H9 (cell line): ENCODE measurements around the gene YBEY. TPM values are rescaled to one million over a fixed set of nuclear protein-coding genes. Genes with fewer than 3 reads are reported as not detected.
A peak's percentile ranks its signal among the peaks of the same experiment; 100 is the strongest.

ENCODE experiments used
- DNase-seq: peaks from one replicate; pipeline ENCODE4 v3.0.0-alpha.2; 2017
- H2AFZ ChIP-seq: one replicate; pipeline ENCODE4 v1.6.1; 2013; ENCODE audit warnings: mild to moderate bottlenecking, low read length, control low read depth, moderate library complexity
- H2AK5ac ChIP-seq: 2 replicates; pipeline ENCODE4 v1.6.1; 2013; ENCODE audit warnings: low read length, control low read depth, mixed read lengths; ENCODE audit not compliant: insufficient read length
- H2BK120ac ChIP-seq: one replicate; pipeline ENCODE4 v1.6.1; 2013; ENCODE audit warnings: low read depth, mild to moderate bottlenecking, low read length, control low read depth, inconsistent platforms; ENCODE audit not compliant: poor library complexity, severe bottlenecking
- H2BK12ac ChIP-seq: 2 replicates; pipeline ENCODE4 v1.6.1; 2013; ENCODE audit warnings: low read length, control low read depth, mixed read lengths, low read depth; ENCODE audit not compliant: insufficient read length
- H2BK15ac ChIP-seq: 2 replicates; pipeline ENCODE4 v1.6.1; 2013; ENCODE audit warnings: low read depth, low read length, control low read depth
- H2BK20ac ChIP-seq: one replicate; pipeline ENCODE4 v1.6.1; 2013; ENCODE audit warnings: low read depth, mild to moderate bottlenecking, low read length, control low read depth, inconsistent platforms; ENCODE audit not compliant: poor library complexity, severe bottlenecking
- H2BK5ac ChIP-seq: 2 replicates; pipeline ENCODE4 v1.6.1; 2013; ENCODE audit warnings: low read length, control low read depth, mixed read lengths; ENCODE audit not compliant: insufficient read length
- H3K14ac ChIP-seq: 2 replicates; pipeline ENCODE4 v1.6.1; 2013; ENCODE audit warnings: low read length, control low read depth; ENCODE audit not compliant: insufficient read depth
- H3K18ac ChIP-seq: 2 replicates; pipeline ENCODE4 v1.6.1; 2013; ENCODE audit warnings: low read depth, mild to moderate bottlenecking, mixed read lengths, low read length, control low read depth; ENCODE audit not compliant: insufficient read length
- H3K23ac ChIP-seq: 2 replicates; pipeline ENCODE4 v1.6.1; 2013; ENCODE audit warnings: low read length, control low read depth, mixed read lengths, low read depth; ENCODE audit not compliant: insufficient read length
- H3K23me2 ChIP-seq: 2 replicates; pipeline ENCODE4 v1.6.1; 2013; ENCODE audit warnings: low read depth, mild to moderate bottlenecking, mixed read lengths, low read length, control low read depth; ENCODE audit not compliant: insufficient read length, poor library complexity, severe bottlenecking
- H3K27ac ChIP-seq: 2 replicates; pipeline ENCODE4 v1.5.1; 2013; ENCODE audit warnings: low read length, control low read depth, mixed read lengths, low read depth; ENCODE audit not compliant: insufficient read length
- H3K27me3 ChIP-seq: 2 replicates; pipeline ENCODE4 v1.6.1; 2013; ENCODE audit warnings: low read length, control low read depth, inconsistent platforms; ENCODE audit not compliant: insufficient read depth
- H3K4ac ChIP-seq: 2 replicates; pipeline ENCODE4 v1.6.1; 2013; ENCODE audit warnings: low read depth, mild to moderate bottlenecking, control low read depth, inconsistent platforms, low read length, moderate library complexity
- H3K4me1 ChIP-seq: 2 replicates; pipeline ENCODE4 v1.6.1; 2013; ENCODE audit warnings: low read length, control low read depth, inconsistent platforms; ENCODE audit not compliant: insufficient read depth
- H3K4me2 ChIP-seq: 2 replicates; pipeline ENCODE4 v1.6.1; 2013; ENCODE audit warnings: low read length, control low read depth, mixed read lengths; ENCODE audit not compliant: insufficient read length, insufficient read depth
- H3K56ac ChIP-seq: 2 replicates; pipeline ENCODE4 v1.6.1; 2013; ENCODE audit warnings: low read depth, mild to moderate bottlenecking, mixed read lengths, low read length, control low read depth; ENCODE audit not compliant: insufficient read length
- H3K79me1 ChIP-seq: 2 replicates; pipeline ENCODE4 v1.6.1; 2013; ENCODE audit warnings: low read depth, mild to moderate bottlenecking, moderate library complexity, low read length, control low read depth, inconsistent platforms; ENCODE audit not compliant: insufficient read depth, poor library complexity, severe bottlenecking
- H3K79me2 ChIP-seq: 2 replicates; pipeline ENCODE4 v1.6.1; 2013; ENCODE audit warnings: low read length, control low read depth, inconsistent platforms; ENCODE audit not compliant: insufficient read depth
- H3K9ac ChIP-seq: 2 replicates; pipeline ENCODE4 v1.6.1; 2013; ENCODE audit warnings: low read length, control low read depth, mixed read lengths; ENCODE audit not compliant: insufficient read length; ENCODE audit errors: extremely low read depth
- H3K9me3 ChIP-seq: one replicate; pipeline ENCODE4 v1.6.1; 2013; ENCODE audit warnings: low read depth, low read length, inconsistent platforms; ENCODE audit not compliant: control insufficient read depth
- H3T11ph ChIP-seq: one replicate; pipeline ENCODE4 v1.6.1; 2013; ENCODE audit warnings: mild to moderate bottlenecking, low read length, control low read depth, inconsistent platforms
- H4K20me1 ChIP-seq: one replicate; pipeline ENCODE4 v1.6.1; 2013; ENCODE audit not compliant: control insufficient read depth, insufficient read length, insufficient read depth
- H4K5ac ChIP-seq: 2 replicates; pipeline ENCODE4 v1.6.1; 2013; ENCODE audit warnings: low read depth, mild to moderate bottlenecking, mixed read lengths, low read length, control low read depth; ENCODE audit not compliant: insufficient read length
- H4K8ac ChIP-seq: replicated peaks from 2 replicates; pipeline ENCODE4 v1.6.1; 2013; ENCODE audit warnings: low read length, control low read depth, mixed read lengths, low read depth; ENCODE audit not compliant: insufficient read length
- H4K91ac ChIP-seq: 2 replicates; pipeline ENCODE4 v1.6.1; 2013; ENCODE audit warnings: low read depth, mild to moderate bottlenecking, moderate library complexity, mixed read lengths, low read length, control low read depth; ENCODE audit not compliant: insufficient read length
- H3K27ac Mint-ChIP-seq, 3 experiments: 2 replicates in 2 of 3; 3 replicates in 1 of 3; pipeline ENCODE4 v1.8.0; 2020 to 2021; ENCODE audit warnings: mixed read lengths in 3 of 3, mild to moderate bottlenecking in 1 of 3, moderate library complexity in 1 of 3
- H3K27me3 Mint-ChIP-seq: 2 replicates; pipeline ENCODE4 v1.8.0; 2021; ENCODE audit warnings: low read depth, mild to moderate bottlenecking, moderate library complexity, mixed read lengths
- H3K36me3 Mint-ChIP-seq, 3 experiments: 2 replicates in 2 of 3; 3 replicates in 1 of 3; pipeline ENCODE4 v1.8.0; 2020 to 2021; ENCODE audit warnings: low read depth in 3 of 3, mixed read lengths in 3 of 3; ENCODE audit not compliant: insufficient read depth in 1 of 3
- H3K4me1 Mint-ChIP-seq, 2 experiments: 2 replicates each; pipeline ENCODE4 v1.8.0; 2020; ENCODE audit warnings: mixed read lengths in 2 of 2
- H3K4me3 Mint-ChIP-seq, 2 experiments: 2 replicates in 1 of 2; 3 replicates in 1 of 2; pipeline ENCODE4 v1.8.0; 2020 to 2021; ENCODE audit warnings: mild to moderate bottlenecking in 2 of 2, mixed read lengths in 2 of 2, moderate library complexity in 1 of 2
- H3K9me3 Mint-ChIP-seq, 2 experiments: 2 replicates in 1 of 2; 3 replicates in 1 of 2; pipeline ENCODE4 v1.8.0; 2020; ENCODE audit warnings: mild to moderate bottlenecking in 2 of 2, mixed read lengths in 2 of 2, moderate library complexity in 1 of 2
- WGBS: extraction: QIAGEN DNeasy Blood & Tissue Kit; methylation state at CpG from one replicate; pipeline ENCODE4 v1.1.7; 2013; ENCODE audit warnings: missing lambda C conversion rate, low lambda C conversion rate, mixed read lengths; ENCODE audit not compliant: insufficient read length; ENCODE audit errors: extremely low coverage; 5-methylcytosine and 5-hydroxymethylcytosine counted together
- total RNA-seq: library from RNA; stranded (reverse); gene quantifications from 2 replicates; pipeline ENCODE4 v1.2.1, GENCODE V29; 2021
- TF ChIP-seq, protein P1 (sequence below): fragments of 200-600 bp; sonication (generic); conservative IDR thresholded peaks from 3 replicates; pipeline ENCODE4 v1.8.0; 2021; ENCODE audit warnings: antibody characterized with exemption, mild to moderate bottlenecking

Gene YBEY
- total RNA-seq, 1 experiment from 2014 or later: 26.2 TPM

DNA sequence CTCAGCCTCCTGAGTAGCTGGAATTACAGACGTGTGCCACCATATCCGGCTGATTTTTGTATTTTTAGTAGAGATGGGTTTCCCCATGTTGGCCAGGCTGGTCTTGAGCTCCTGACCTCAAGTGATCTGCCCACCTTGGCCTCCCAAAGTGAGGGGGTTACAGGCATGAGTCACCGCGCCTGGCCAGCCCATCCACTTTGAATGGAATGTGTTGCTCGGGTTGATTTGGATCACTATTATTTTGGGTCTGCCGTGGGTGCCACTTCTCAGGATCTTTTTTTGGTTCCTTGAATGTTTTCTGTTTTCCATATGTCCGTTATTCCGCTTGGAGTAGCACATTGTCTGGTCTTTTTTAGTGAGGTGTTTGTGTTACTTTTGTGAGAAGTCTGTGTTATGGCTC lies 54.9 kb downstream of the YBEY start:
- Histone ChIP-seq H3K4me1 (no peaks in the 10 kb centered on the region), H3T11ph (no peak overlapping the region), H4K91ac (no peak overlapping the region), H3K79me1 (peaks cover 7% of the 10 kb centered on the region), H2BK12ac (no peak overlapping the region), H2AFZ (no peak overlapping the region), H3K79me2 (no peaks in the 10 kb centered on the region), H3K14ac (no peak overlapping the region), H3K9ac (no peak overlapping the region), H3K23me2 (no peaks in the 10 kb centered on the region), H4K8ac (no peak overlapping the region), H2BK120ac (no peak overlapping the region), H2BK15ac (no peak overlapping the region), H3K9me3 (no peaks in the 10 kb centered on the region), H3K18ac (no peak overlapping the region), H2BK20ac (no peak overlapping the region), H4K20me1 (no peaks in the 10 kb centered on the region), H3K23ac (no peak overlapping the region), H3K56ac (no peak overlapping the region), H2BK5ac (no peak overlapping the region), H2AK5ac (no peak overlapping the region), H3K27ac (no peak overlapping the region), H4K5ac (no peak overlapping the region), H3K27me3 (no peaks in the 10 kb centered on the region), H3K4ac (no peak overlapping the region), H3K4me2 (no peak overlapping the region)
- DNase-seq: no peak
- Mint-ChIP-seq H3K36me3 (peaks cover 36 to 66% (median 59%) of the 10 kb centered on the region in 3 experiments), H3K27me3 (no peaks in the 10 kb centered on the region), H3K4me1 (no peaks in the 10 kb centered on the region), H3K27ac (peak overlapping the region in 1 of 3 experiments; percentile 83; a peak in 2 of 7 replicates), H3K9me3 (no peaks in the 10 kb centered on the region; a peak in 1 of 5 replicates), H3K4me3 (no peak overlapping the region)
- TF ChIP-seq, protein P1, sequence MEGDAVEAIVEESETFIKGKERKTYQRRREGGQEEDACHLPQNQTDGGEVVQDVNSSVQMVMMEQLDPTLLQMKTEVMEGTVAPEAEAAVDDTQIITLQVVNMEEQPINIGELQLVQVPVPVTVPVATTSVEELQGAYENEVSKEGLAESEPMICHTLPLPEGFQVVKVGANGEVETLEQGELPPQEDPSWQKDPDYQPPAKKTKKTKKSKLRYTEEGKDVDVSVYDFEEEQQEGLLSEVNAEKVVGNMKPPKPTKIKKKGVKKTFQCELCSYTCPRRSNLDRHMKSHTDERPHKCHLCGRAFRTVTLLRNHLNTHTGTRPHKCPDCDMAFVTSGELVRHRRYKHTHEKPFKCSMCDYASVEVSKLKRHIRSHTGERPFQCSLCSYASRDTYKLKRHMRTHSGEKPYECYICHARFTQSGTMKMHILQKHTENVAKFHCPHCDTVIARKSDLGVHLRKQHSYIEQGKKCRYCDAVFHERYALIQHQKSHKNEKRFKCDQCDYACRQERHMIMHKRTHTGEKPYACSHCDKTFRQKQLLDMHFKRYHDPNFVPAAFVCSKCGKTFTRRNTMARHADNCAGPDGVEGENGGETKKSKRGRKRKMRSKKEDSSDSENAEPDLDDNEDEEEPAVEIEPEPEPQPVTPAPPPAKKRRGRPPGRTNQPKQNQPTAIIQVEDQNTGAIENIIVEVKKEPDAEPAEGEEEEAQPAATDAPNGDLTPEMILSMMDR: no peak
- no CpG with 5 or more reads among the region's 8 CpGs for WGBS
